Activated CD8-positive, alpha-beta memory T cell treated with anti-CD3 and anti-CD28 coated beads, Interleukin-2, amount 50 U/mL, for 24 hours (primary cell): Measurements from ENCODE around the gene TBCA.
A peak's percentile ranks its signal among the peaks of the same experiment; 100 is the strongest.

Source experiments
- DNase-seq: peaks from one replicate; pipeline ENCODE4 v3.0.0-alpha.2; 2020; ENCODE audit errors: extremely low read depth

TBCA gene

GRCh38 chr5:77775790-77776553, at the start of gene TBCA:
Gene TBCA (minus strand): TSS chr5:77776339. CDS start chr5:77776257, 82 bp downstream.
- DNase-seq, result peak; percentile 70

DNA sequence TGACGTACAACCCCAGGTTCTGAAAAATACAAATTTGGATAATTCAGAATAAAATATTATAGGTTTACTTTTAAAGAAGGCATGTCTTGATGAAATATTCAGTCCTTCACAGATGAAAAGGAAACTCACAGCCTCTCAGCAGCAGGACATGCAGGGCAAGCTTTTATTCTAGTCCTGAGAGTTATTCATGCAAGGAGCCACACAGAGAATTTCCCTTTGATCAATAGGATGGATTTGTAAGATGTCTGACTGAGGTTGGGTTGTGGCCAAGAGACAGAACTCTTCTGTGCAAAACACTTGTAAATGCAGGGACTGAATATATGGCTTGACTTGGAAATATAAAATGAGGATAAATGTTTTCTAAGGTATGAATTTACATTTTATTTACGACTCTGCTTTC, 48.8 kb upstream of the TBCA start:
- no peak for DNase-seq

GRCh38 chr5:77816686-77817085, 40.5 kb upstream of the TBCA start:
- no peak for DNase-seq

DNA sequence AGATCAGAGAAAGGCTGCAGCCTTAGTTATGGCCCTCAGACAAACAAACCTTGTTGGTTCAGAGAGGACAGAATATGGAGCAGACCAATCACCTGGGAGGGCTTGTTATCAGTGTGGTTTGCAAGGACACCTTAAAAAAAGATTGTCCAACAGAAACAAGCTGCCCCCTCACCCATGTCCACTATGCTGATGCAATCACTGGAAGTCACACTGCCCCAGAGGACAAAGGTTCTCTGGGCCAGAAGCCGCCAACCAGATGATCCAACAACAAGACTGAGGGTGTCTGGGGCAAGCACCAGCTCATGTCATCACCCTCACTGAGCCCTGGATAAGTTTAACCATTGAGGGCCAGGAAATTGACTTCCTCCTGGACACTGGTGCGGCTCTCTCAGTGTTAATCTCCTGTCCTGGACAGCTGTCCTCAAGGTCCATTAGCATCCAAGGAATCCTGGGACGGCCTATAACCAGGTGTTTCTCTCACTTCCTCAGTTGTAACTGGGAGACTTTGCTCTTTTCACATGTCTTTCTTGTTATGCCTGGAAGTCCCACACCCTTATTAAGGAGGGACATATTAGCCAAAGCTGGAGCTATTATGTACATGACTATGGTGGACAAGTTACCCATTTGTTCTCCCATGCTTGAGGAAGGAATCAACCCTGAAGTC, 36.9 kb upstream of the TBCA start:
- no peak for DNase-seq

DNA sequence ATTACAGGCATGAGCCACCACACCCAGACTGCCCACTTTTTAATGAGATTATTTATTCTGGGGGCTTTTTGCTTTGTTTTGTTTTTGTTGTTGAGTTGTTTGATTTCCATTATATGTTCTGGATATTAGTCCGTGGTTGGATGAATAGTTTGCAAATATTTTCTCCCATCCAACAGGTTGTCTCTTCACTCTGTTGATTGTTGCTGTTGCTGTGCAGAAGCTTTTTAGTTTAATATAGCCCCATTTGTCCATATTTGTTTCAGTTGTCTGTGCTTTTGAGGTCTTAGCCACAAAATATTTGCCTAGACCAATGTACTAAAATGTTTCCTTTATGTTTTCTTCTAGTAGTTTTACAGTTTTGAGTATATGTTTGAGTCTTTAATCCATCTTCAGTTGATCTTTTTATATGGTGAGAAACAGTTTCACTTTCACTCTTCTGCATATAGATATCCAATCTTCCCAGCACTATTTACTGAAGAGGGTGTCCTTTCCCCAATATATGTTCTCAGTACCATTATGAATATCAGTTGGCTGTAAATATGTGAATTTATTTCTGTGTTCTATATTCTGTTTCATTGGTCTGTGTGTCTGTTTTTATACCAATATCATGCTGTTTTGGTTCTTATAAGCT, 30.2 kb upstream of the TBCA start:
- no peak for DNase-seq

- DNase-seq, result no peak
These were observed 22.3 kb upstream of the TBCA start for GRCh38 chr5:77798456-77798855.

GRCh38 chr5:77797136-77797535, 21.0 kb upstream of the TBCA start:
- DNase-seq, result no peak

DNA sequence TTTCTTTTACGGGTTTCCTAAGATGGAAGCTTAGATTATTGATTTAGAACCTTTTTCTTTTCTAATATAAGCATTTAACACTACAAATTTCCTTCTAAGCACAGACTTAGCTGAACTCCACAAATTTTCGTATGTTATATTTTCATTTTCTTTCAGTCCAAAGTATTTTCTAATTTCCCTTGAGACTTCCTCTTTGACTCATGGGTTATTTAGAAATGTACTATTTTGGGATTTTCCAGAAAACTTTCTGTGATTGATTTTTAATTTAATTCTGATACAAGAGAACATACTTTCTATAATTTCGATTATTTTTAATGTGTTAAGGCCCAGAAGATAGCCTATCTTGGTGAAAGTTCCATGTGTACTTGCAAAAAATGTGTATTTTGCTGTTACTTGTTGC, 19.7 kb upstream of the TBCA start:
- DNase-seq, result no peak

DNA sequence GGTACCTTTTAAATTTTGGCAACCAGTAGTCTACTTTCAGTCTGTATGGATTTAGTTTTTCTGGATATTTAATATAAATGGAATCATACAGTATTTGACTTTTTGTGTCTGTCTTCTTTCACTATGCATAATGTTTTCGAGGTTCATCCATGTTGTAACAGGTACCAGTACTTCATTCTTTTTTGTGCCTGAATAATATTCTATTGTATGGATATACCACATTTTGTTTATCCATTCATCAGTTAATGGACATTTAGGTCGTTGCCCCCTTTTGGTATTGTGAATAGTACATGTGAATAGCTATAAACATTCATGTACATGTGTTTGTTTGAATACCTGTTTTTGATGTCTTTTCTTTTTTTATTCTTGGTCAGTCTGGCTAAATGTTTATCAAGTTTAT, 19.1 kb upstream of the TBCA start:
- no peak for DNase-seq

DNA sequence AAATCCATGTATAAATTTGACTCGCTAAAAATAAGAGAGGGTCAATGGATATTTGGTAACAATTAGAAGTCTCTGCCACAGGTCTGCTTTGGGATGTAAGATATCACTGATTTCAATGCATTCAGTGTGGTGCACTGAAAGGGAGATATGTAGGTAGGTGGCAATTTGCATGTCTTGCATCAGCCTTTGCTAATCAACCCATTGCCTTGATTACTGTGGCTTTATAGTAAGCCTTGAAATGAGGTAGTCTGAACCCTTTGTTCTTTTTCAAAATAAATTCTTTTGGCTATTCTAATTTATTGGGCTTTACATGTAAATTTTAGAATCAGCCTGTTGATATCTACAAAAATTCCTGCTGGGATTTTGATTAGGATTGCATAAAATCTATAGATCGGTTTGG, 15.8 kb upstream of the TBCA start:
- no peak for DNase-seq

DNA sequence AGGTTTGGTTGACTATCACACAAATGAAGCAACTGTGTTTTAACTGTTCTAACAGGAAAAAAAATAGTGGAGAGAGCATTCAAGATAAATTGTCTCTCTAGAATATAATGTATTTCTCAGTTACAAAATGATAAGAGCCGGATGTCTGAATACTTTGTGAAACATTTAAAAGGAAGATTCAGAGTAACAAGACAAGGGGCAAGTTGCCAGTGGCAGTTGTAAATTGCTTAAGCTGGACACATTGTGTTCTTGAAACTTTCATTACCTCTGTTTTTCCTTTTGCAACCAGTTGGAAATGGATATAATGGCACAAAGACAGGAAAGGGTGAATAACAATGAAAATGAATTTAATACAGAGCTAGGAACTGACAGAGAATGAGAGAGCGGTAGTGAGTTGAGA, 15.2 kb upstream of the TBCA start:
- no peak for DNase-seq

GRCh38 chr5:77785229-77785628, 9.1 kb upstream of the TBCA start:
- DNase-seq, result no peak

- DNase-seq, result no peak
These were observed 8.6 kb upstream of the TBCA start for GRCh38 chr5:77784735-77785134.

DNA sequence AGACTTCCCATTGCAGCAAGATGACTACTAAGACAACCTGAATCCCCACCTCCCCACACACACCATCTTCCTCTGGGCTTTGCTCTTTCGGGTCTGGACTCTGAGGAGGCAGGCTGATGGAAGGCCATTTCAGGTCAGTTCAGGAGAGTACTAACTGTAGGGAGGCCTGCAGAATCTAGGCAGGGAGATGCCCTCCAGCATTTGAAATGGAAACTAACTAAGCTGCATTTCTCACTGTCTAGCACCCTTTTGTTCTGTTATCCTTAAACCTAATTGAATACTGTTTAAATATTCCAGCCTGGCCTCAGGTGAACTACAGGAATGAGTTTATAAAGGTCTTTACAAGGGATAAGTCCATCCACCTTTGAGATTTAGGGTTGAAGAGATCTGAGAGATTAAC, 4.9 kb upstream of the TBCA start:
- DNase-seq, result no peak

DNA sequence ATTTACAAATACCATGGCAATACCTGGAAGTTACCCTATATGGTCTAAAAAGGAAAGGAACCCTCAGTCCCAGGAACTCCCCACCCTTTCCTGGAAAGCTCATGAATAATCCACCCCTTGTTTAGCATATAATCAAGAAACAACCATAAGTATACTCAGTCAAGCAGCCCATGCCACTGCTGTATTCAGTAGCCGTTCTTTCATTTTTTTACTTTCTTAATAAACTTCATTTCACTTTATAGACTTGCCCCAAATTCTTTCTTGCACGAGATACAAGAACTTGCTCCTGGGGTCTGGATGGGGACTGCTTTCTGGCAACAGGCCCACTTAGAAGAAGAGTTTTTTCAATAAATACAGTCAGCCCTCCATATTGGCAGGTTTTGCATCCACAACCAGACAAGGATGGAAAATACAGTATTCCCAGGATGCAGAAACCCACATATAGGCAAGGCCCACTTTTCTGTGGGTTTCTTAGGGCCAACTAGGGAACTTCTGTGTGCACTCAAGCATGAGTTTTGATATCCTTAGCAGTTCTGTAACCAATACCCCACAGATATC, 2.8 kb upstream of the TBCA start:
- no peak for DNase-seq

GRCh38 chr5:77778398-77778797, 2.3 kb upstream of the TBCA start:
- no peak for DNase-seq

DNA sequence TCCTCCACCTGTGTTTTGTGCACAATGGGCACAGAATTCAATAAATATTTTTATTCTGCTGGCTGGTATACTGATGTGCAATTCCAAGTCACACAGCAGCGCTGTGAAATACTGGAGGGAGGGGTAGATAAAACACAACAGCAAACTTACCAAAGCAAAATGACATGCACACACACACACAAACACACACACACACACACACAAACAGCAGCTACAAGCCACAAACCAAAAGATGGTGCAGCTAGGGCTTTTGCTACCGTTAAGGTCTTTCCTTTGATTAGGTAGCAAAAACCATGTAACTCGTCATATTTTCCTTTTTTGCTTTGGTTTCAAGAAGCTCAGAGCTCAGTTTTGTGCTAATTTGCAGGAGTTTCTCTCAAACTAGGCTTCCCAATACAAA, 1.8 kb upstream of the TBCA start:
- no peak for DNase-seq

- DNase-seq, result no peak
These were observed 1.2 kb upstream of the TBCA start for GRCh38 chr5:77777281-77777892.

DNA sequence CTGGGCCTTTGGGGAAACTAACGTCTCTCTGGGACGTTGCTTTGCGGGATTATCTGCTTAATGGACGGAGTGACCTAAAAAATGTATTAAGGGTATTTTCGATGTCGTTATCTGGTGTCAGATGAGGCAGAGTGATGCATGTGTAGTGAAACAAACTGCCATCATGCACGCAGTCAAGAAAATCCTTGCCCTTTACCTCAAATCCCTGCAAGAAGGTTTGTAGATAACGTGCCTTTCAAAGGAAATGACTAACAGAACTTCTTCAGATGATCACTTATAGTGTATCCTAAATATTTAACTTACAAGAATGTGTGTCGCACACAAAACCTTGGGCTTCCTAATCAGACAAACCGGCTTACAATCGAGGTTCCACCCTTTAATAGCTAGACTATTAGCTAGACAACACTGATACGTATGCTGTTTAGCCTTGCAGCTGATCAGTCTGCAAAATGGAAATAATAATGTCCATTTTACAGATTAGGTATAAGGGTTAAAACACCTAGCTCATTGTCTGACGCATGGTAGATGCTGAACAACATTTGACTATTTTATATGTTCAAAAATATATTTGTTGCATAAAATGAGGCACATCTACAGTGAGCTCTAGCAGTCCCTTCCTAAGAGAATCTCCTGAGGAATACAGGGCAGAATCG, 541 bp upstream of the TBCA start:
- DNase-seq, result no peak

DNA sequence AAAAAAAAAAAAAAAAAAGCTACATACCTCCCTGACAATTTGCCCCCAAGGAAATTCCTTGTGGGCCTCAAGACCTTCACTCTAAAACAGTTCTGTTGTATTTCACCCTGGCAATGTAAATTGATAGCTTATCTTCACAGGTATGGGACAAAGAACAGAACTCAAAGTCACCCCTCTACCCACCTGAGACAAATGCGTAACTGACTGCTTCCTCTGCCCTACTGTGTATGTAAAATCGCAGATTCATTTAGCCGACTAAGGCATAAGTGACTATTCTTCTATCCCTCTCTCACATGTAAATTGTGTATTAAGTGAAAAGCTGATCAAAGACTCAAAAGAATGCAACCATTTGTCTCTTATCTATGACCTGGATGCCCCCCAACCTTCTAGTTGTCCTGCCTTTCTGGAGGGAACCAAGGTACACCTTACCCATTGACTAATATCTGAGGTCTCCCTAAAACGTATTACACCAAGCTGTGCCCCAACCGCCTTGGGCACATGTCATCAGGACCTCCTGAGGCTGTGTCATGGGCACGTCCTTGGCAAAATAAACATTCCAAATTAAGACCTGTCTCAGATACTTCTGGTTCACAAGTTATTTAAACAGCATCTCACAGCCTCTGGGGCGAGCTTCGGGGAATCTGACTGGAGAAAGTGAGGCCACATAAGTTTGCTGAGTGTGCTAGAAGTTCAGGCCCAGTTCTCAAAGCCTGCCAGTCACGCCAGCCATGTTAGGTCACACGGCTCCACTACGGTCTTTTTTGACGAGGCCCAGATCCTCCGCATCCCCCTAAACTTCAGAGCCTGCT, 954 bp downstream of the TBCA start:
- no peak for DNase-seq

DNA sequence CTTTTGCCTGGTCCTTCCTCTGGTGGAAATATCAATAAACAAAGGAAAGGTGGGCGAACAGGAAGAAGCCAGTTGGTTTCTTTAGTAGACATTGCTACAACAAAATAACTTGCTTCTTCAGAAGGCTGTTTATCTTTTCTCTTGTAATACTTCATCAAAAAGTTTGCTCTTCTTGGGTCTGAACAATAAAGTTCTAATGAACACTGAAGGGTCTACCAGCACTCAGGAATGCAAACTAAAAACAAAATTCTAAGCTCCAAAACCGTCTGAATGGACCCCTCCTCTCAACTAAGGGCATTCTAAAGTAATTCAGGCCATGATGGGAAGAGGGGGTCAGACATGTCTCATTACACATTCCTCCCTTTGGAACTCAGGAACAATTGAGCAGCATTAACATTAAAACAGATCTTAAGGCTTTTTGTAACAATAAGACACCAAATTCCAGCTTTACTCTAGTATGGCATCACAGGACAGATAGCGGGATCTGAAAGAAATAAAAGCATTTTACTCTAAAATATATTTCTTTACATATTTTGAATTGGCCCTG, 2.3 kb downstream of the TBCA start:
- no peak for DNase-seq
